ENCODE results near the gene POLDIP3.

Gene POLDIP3

GRCh38 chr22:42646569-42647525, 32.2 kb upstream of the POLDIP3 start:
- Histone ChIP-seq H3K9me3 (no peaks in the 10 kb centered on the region), H3K4me3 (ENCODE audit: low read depth, low read length) (no peak overlapping the region), H3K27me3 (no peaks in the 10 kb centered on the region), H3K36me3 (peaks cover 3% of the 10 kb centered on the region; the same call in 1 of the 2 replicates), H3K4me1 (peaks cover 14% of the 10 kb centered on the region)
- no peak for TF ChIP-seq CTCF (IDR thresholded peaks at IDR 0.05; ENCODE audit: low read depth, low read length)
- DNase-seq, result peak; percentile 80

- H3K36me3 ChIP-seq, result peaks cover 3% of the 10 kb centered on the region; the same call in 1 of the 2 replicates
- peaks cover 14% of the 10 kb centered on the region for H3K4me1 ChIP-seq
- no peak for TF ChIP-seq CTCF (IDR thresholded peaks at IDR 0.05; ENCODE audit: low read depth, low read length)
- DNase-seq, result no peak
- no peaks in the 10 kb centered on the region for H3K27me3 ChIP-seq
- H3K4me3 ChIP-seq (ENCODE audit: low read depth, low read length), result no peak overlapping the region
- no peaks in the 10 kb centered on the region for H3K9me3 ChIP-seq
Observed at GRCh38 chr22:42645938-42646568, 31.4 kb upstream of the POLDIP3 start.

GRCh38 chr22:42645341-42645937, 30.8 kb upstream of the POLDIP3 start:
- Histone ChIP-seq H3K4me3 (ENCODE audit: low read depth, low read length) (no peak overlapping the region), H3K4me1 (peaks cover 14% of the 10 kb centered on the region), H3K36me3 (peaks cover 3% of the 10 kb centered on the region; the same call in 1 of the 2 replicates), H3K9me3 (no peaks in the 10 kb centered on the region), H3K27me3 (no peaks in the 10 kb centered on the region)
- no peak for DNase-seq
- TF ChIP-seq CTCF (IDR thresholded peaks at IDR 0.05; ENCODE audit: low read depth, low read length), result no peak

GRCh38 chr22:42644422-42645340, 30.0 kb upstream of the POLDIP3 start:
- Histone ChIP-seq H3K9me3 (no peaks in the 10 kb centered on the region), H3K27me3 (no peaks in the 10 kb centered on the region), H3K4me1 (peaks cover 14% of the 10 kb centered on the region), H3K4me3 (ENCODE audit: low read depth, low read length) (no peak overlapping the region), H3K36me3 (peaks cover 3% of the 10 kb centered on the region; the same call in 1 of the 2 replicates)
- no peak for TF ChIP-seq CTCF (IDR thresholded peaks at IDR 0.05; ENCODE audit: low read depth, low read length)
- DNase-seq, result no peak

GRCh38 chr22:42643634-42644421, 29.1 kb upstream of the POLDIP3 start:
- H3K4me1 ChIP-seq, result peaks cover 14% of the 10 kb centered on the region
- H3K27me3 ChIP-seq, result no peaks in the 10 kb centered on the region

More at GRCh38 chr22:42643634-42644421, 29.1 kb upstream of the POLDIP3 start:
- H3K4me3 ChIP-seq (ENCODE audit: low read depth, low read length), result no peak overlapping the region
- no peak for TF ChIP-seq CTCF (IDR thresholded peaks at IDR 0.05; ENCODE audit: low read depth, low read length)
- no peak for DNase-seq
- peaks cover 2% of the 10 kb centered on the region; the same call in 1 of the 2 replicates for H3K36me3 ChIP-seq
- no peaks in the 10 kb centered on the region for H3K9me3 ChIP-seq

Measured in BE2C (cell line).